GM12878 (cell line): ENCODE data around the gene GP2. TPM values are rescaled to one million over a fixed set of nuclear protein-coding genes. Genes with fewer than 3 reads are reported as not detected.

Experiments used
- ATAC-seq: fragments of 200-7000 bp; cut with Tn5 transposase; 3 replicates; pipeline ENCODE4 v1.9.1; 2020; ENCODE audit warnings: mild to moderate bottlenecking, moderate library complexity
- BruUV-seq: library from RNA; stranded (reverse); fragments of 400-500 nt; replicated peaks from 2 replicates; lab custom pipeline; 2021; lab: Mats Ljungman, UMichigan
- CTCF ChIA-PET: fragments of 300-600 bp; sonication (Branson Sonifier 250); formaldehyde crosslinking; extraction: SDS; loops from one replicate; lab custom pipeline; 2021; ENCODE audit warnings: inconsistent platforms; lab: Yijun Ruan, JAX
- POLR2A ChIA-PET: fragments of 350-600 bp; formaldehyde crosslinking; extraction: SDS; loops from one replicate; lab custom pipeline; 2021; ENCODE audit warnings: inconsistent platforms; lab: Charles Lee
- RAD21 ChIA-PET: fragments of 300-600 bp; sonication (Branson Sonifier 250); formaldehyde crosslinking; loops from one replicate; lab custom pipeline; 2023; ENCODE audit warnings: antibody characterized with exemption; ENCODE audit not compliant: unreplicated experiment; lab: Charles Lee
- SMC1A ChIA-PET: fragments of 300-600 bp; sonication (Branson Sonifier 250); formaldehyde crosslinking; loops from one replicate; lab custom pipeline; 2023; ENCODE audit not compliant: unreplicated experiment, uncharacterized antibody; lab: Charles Lee
- DNase-seq: peaks from one replicate; pipeline ENCODE4 v3.0.0-alpha.2; 2011; ENCODE audit warnings: low read depth, low spot score
- FAIRE-seq: peaks from 3 replicates; lab custom pipeline; 2011; peaks lifted over from hg19 to GRCh38; lab: Jason Lieb, UNC
- H2AFZ ChIP-seq: 2 replicates; pipeline ENCODE4 v1.6.0; 2011; ENCODE audit warnings: low read depth, low read length, control low read depth; ENCODE audit not compliant: control insufficient read depth
- H3K27ac ChIP-seq: 2 replicates; pipeline ENCODE4 v1.5.1; 2011; ENCODE audit warnings: control low read depth; ENCODE audit not compliant: control insufficient read depth, insufficient read depth
- H3K27me3 ChIP-seq, 2 experiments: replicated peaks in 1 of 2; 2 replicates each; pipeline versions ENCODE4 v1.6.0 to v1.6.1; 2011; ENCODE audit warnings: low read length in 1 of 2; ENCODE audit not compliant: control insufficient read depth in 2 of 2, insufficient read depth in 2 of 2
- H3K36me3 ChIP-seq, 2 experiments: 2 replicates each; pipeline ENCODE4 v1.5.1; 2011; ENCODE audit warnings: low read length in 1 of 2; ENCODE audit not compliant: control insufficient read depth in 2 of 2, insufficient read depth in 2 of 2
- H3K4me1 ChIP-seq: 2 replicates; pipeline ENCODE4 v1.6.1; 2011; ENCODE audit warnings: mild to moderate bottlenecking, low read length, moderate library complexity, mixed read lengths; ENCODE audit not compliant: control insufficient read depth, insufficient read depth
- H3K4me2 ChIP-seq: 2 replicates; pipeline ENCODE4 v1.6.0; 2011; ENCODE audit warnings: control low read depth; ENCODE audit not compliant: control insufficient read depth, insufficient read depth
- H3K4me3 ChIP-seq: fragments of 200-600 bp; sonication (generic); 2 replicates; pipeline ENCODE4 v1.5.1; 2016
- H3K79me2 ChIP-seq: 2 replicates; pipeline ENCODE4 v1.6.0; 2011; ENCODE audit warnings: low read length; ENCODE audit not compliant: control insufficient read depth, insufficient read depth
- H3K9ac ChIP-seq: 2 replicates; pipeline ENCODE4 v1.8.0; 2011; ENCODE audit warnings: low read length, control low read depth, mixed read lengths; ENCODE audit not compliant: control insufficient read depth, insufficient read depth
- H3K9me3 ChIP-seq: replicated peaks from 3 replicates; pipeline ENCODE4 v1.5.1; 2011; ENCODE audit warnings: mild to moderate bottlenecking, low read length; ENCODE audit not compliant: control insufficient read depth, insufficient read depth
- H4K20me1 ChIP-seq: 2 replicates; pipeline ENCODE4 v1.6.0; 2011; ENCODE audit not compliant: control insufficient read depth, insufficient read depth
- CBX5 ChIP-seq: sonication (generic); IDR thresholded peaks from 2 replicates; pipeline ENCODE4 v1.6.1; 2016; ENCODE audit warnings: low read depth, moderate library complexity, mild to moderate bottlenecking, inconsistent platforms
- CUX1 ChIP-seq: IDR thresholded peaks from 2 replicates; pipeline ENCODE4 v1.6.1; 2012; ENCODE audit warnings: improper control_type of control experiment, low read depth, low read length; ENCODE audit not compliant: insufficient replicate concordance
- JUND ChIP-seq: IDR thresholded peaks from 2 replicates; pipeline ENCODE4 v1.6.1; 2012; ENCODE audit warnings: low read depth, mild to moderate bottlenecking, low read length, improper control_type of control experiment, moderate library complexity
- MEF2A ChIP-seq: IDR thresholded peaks from 2 replicates; pipeline ENCODE4 v1.6.1; 2011; ENCODE audit warnings: low read depth, mild to moderate bottlenecking, low read length, moderate library complexity; ENCODE audit not compliant: insufficient read depth
- NR2C1 ChIP-seq: fragments of 450-650 bp; IDR thresholded peaks from 2 replicates; pipeline ENCODE4 v1.6.1; 2017; ENCODE audit warnings: antibody characterized with exemption, mild to moderate bottlenecking, moderate library complexity
- POU2F2 ChIP-seq: IDR thresholded peaks from 3 replicates; pipeline ENCODE4 v1.6.1; 2011; ENCODE audit warnings: low read depth, mild to moderate bottlenecking, low read length, borderline replicate concordance
- SRF ChIP-seq, 2 experiments: IDR thresholded peaks; 2 replicates each; pipeline ENCODE4 v1.6.1; 2011; ENCODE audit warnings: low read depth in 2 of 2, low read length in 2 of 2, mild to moderate bottlenecking in 1 of 2, moderate library complexity in 1 of 2
- TARDBP ChIP-seq: IDR thresholded peaks from 2 replicates; pipeline ENCODE4 v1.6.1; 2016; ENCODE audit warnings: borderline replicate concordance
- ZBED1 ChIP-seq: IDR thresholded peaks from 2 replicates; pipeline ENCODE4 v1.6.1; 2016; ENCODE audit warnings: borderline replicate concordance
- WGBS: methylation state at CpG from one replicate; pipeline ENCODE4 v1.1.6; 2016; ENCODE audit warnings: low lambda C conversion rate; ENCODE audit not compliant: insufficient replicate concordance, insufficient coverage; ENCODE audit errors: missing lambda C conversion rate; 5-methylcytosine and 5-hydroxymethylcytosine counted together
- in situ Hi-C: fragments of 300-500 bp; cut with MboI; formaldehyde crosslinking; loops from 9 replicates; pipeline ENCODE4 v1.14.3; 2018; ENCODE audit warnings: mixed read lengths
- intact Hi-C: fragments of 100-400 bp; cut with micrococcal nuclease; formaldehyde crosslinking; loops from one replicate; pipeline ENCODE4 v1.14.2; 2022; ENCODE audit not compliant: unreplicated experiment
- polyA plus RNA-seq, 11 experiments: library from polyadenylated mRNA; depleted of rRNA in 4 of 11; unstranded in 6 of 11; stranded (reverse) in 5 of 11; fragments of >200 nt; fragmentation: Nextera tagmentation in 4 of 11; fragmentation: Illumina TruSeq in 1 of 11; extraction: Ambion mirVana in 4 of 11; extraction: Trizol in 1 of 11; gene quantifications; 1 replicate in 1 of 11; 2 replicates in 10 of 11; pipeline versions ENCODE4 v1.2.1 to v1.2.3, GENCODE V29; 2011 to 2016; ENCODE audit warnings: inconsistent platforms in 2 of 11, missing spikeins in 2 of 11, low read depth in 1 of 11
- total RNA-seq, 4 experiments: library from RNA; depleted of rRNA in 3 of 4; stranded (reverse); fragments of >200 nt in 3 of 4; fragmentation: Illumina TruSeq in 1 of 4; extraction: Trizol in 1 of 4; gene quantifications; 2 replicates each; pipeline versions ENCODE4 v1.2.1 to v1.2.3, GENCODE V29; 2013 to 2021

The GP2 gene
- total and polyA plus RNA-seq, 10 of the 15 experiments (the other 5 are each of a cell fraction or from before 2014, with no cell fraction given): 6.9 TPM; not detected in 9

- TF ChIP-seq CUX1 (no peak), JUND (no peak), SRF (IDR thresholded peaks at IDR 0.05; ENCODE audit: low read depth in 2 of 2, low read length in 2 of 2) (no peak), CBX5 (no peak), ZBED1 (no peak), TARDBP (no peak), POU2F2 (no peak)
These were observed 37.7 kb downstream of the GP2 start (continued) for GRCh38 chr16:20289571-20289970.

DNA sequence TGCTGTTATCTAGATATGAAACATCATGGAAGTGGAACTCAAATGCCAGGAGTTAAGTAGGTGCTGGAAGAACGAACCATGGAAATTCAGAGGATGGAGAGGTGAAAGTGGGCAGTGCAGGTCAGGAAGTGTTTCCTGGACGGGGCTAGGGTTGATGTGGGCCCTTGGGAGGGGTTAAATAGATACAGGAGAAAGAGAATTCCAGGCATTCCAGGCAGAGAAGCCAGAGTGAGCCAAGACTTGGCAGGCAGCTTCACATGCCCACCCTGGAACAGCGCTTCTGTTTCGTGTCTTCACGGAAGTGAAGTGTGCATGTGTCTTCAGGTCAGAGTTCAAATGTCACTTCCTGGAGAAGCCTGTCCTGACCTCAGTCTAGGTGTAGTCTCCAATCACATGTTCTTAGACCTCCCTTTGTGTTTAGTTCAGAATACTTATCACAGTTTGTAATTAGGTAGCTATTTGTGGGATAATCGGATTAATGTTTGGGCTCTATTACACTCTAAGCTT, 41.3 kb downstream of the GP2 start:
- no peak overlapping the region for H3K27ac ChIP-seq
- no peaks in the 10 kb centered on the region for H3K4me1 ChIP-seq
- WGBS: 61% methylated on average over 6 of the region's 6 CpGs
- ChIA-PET SMC1A (interaction anchor here (0.6 kb wide), 1 partner anchor 551 kb away, joined by 4 read pairs; no protein-coding TSS in a partner anchor), CTCF (no interaction called here), RAD21 (no interaction called here), POLR2A (no interaction called here)
- no peak overlapping the region for H3K9ac ChIP-seq
- no peak overlapping the region for H3K4me2 ChIP-seq
- no peaks in the 10 kb centered on the region for H3K79me2 ChIP-seq
- in situ Hi-C loops (no loop called here), intact Hi-C loops (no loop called here)
- ATAC-seq (no peak), DNase-seq (no peak), FAIRE-seq (no peak)
- TF ChIP-seq NR2C1: 0 out of 2 replicates have a peak, but pooled peaks have one; percentile 34
- no peak for TF ChIP-seq MEF2A
- H3K36me3 ChIP-seq: no peaks in the 10 kb centered on the region
- no peaks in the 10 kb centered on the region for H4K20me1 ChIP-seq
- no peaks in the 10 kb centered on the region for H3K27me3 ChIP-seq
- no peaks in the 10 kb centered on the region for H3K9me3 ChIP-seq
- no TSS peak for BruUV-seq
- no peak overlapping the region for H2AFZ ChIP-seq
- H3K4me3 ChIP-seq: no peak overlapping the region
